ENCODE data around the gene ABCA7. TPM values are rescaled to one million over a fixed set of nuclear protein-coding genes. Genes with fewer than 3 reads are reported as not detected.

The ABCA7 gene
- total and polyA plus RNA-seq, 3 donors from 2014 or later = 7.3 to 14.6 (median 12.1) TPM

DNA sequence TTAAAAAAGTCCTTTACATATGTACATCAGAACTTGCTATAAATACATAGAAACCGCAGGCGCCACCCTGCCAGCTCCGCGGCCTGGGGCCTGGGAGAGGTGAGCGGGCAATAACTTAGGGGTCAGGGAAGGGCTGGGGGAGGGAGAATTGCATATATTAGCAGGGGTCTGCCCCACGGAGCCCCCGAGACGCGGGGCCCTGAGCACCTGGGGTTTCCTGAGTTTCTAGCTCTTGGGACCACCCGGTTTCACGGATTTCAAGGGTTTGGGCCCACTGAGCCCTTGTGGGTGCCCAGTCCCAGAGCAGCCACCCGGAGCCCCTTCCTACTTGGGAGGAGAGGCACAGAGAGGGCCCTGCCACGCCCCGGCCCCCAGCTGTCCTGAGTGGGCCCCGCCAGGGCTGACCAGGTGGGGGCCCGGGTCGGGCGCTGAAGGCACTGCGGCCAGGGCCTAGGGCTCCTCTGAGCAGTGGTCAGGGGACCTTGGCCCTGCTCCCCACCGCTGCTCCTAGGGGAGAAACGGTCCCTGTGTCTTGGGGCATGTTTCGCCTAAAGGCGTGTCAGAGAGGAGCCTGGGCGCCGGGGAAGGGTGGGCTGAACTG is 67.9 kb downstream of the ABCA7 start:
- H3K27ac ChIP-seq = no peak overlapping the region
- peaks cover 45% of the 10 kb centered on the region for H3K4me1 ChIP-seq

DNA sequence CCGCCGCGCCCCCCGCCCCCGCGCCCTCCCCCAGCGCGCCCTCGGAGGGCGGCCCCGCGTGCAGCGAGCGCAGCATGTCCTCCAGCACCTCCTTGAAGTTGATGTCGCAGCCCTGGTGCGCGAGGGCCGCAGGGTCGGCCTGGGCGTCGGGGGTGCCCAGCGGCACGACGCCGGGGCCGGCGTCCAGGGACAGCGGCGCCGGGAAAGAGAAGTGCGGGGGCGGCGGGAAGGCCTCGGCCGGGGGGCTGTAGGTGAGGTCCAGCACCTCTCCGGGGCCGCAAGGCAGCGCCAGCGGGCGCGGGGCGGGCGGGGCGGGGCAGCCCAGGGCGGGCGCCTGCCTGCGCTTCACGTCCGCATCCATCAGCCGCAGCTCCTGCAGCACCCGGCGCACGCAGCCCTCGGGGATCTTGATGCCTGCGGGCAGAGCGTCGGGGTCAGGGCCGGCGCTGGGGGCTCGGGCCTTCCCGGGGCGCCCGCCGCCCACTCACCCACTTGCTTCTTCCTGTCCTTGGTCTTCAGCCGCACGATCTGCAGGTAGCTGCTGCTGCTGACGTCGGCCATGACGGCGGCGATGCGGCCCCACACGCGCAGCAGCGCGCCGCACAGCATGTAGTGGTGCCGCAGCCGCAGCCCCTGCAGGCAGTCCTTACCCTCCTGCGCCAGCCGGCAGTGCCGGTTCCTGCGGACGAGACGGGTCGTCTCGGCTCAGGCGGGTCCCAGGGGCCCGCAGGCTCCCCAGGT is 68.6 kb downstream of the ABCA7 start:
- no peaks in the 10 kb centered on the region for H3K9me3 ChIP-seq
- peaks cover 45% of the 10 kb centered on the region for H3K4me1 ChIP-seq
- H3K36me3 ChIP-seq (ENCODE audit: low read depth, missing control alignments) = no peaks in the 10 kb centered on the region
- no peak for DNase-seq
- 57 to 78% methylated on average over 29 to 62 of the region's 89 CpGs for WGBS, 2 donors
- TF ChIP-seq POLR2A (IDR thresholded peaks at IDR 0.05) = no peak
- TF ChIP-seq, protein P1, sequence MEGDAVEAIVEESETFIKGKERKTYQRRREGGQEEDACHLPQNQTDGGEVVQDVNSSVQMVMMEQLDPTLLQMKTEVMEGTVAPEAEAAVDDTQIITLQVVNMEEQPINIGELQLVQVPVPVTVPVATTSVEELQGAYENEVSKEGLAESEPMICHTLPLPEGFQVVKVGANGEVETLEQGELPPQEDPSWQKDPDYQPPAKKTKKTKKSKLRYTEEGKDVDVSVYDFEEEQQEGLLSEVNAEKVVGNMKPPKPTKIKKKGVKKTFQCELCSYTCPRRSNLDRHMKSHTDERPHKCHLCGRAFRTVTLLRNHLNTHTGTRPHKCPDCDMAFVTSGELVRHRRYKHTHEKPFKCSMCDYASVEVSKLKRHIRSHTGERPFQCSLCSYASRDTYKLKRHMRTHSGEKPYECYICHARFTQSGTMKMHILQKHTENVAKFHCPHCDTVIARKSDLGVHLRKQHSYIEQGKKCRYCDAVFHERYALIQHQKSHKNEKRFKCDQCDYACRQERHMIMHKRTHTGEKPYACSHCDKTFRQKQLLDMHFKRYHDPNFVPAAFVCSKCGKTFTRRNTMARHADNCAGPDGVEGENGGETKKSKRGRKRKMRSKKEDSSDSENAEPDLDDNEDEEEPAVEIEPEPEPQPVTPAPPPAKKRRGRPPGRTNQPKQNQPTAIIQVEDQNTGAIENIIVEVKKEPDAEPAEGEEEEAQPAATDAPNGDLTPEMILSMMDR (IDR thresholded peaks at IDR 0.05) = no peak
- H3K27me3 ChIP-seq = no peaks in the 10 kb centered on the region
- peak overlapping the region in 1 of 2 donors; percentile 2 for H3K4me3 ChIP-seq
- intact Hi-C loops (cut with DNase I; ENCODE audit: low total_unique reads) = no loop called here
- H3K27ac ChIP-seq = no peak overlapping the region

More for the DNA sequence above, 67.9 kb downstream of the ABCA7 start:
- no peaks in the 10 kb centered on the region for H3K36me3 ChIP-seq (ENCODE audit: low read depth, missing control alignments)
- intact Hi-C loops (cut with DNase I; ENCODE audit: low total_unique reads) = no loop called here
- no peaks in the 10 kb centered on the region for H3K27me3 ChIP-seq
- WGBS, 2 donors = 58 to 78% methylated on average over 2 to 25 of the region's 25 CpGs
- no peaks in the 10 kb centered on the region for H3K9me3 ChIP-seq
- H3K4me3 ChIP-seq = no peak overlapping the region
- DNase-seq = no peak
- TF ChIP-seq POLR2A (IDR thresholded peaks at IDR 0.05) = no peak
- TF ChIP-seq, protein P1 (IDR thresholded peaks at IDR 0.05) = no peak

DNA sequence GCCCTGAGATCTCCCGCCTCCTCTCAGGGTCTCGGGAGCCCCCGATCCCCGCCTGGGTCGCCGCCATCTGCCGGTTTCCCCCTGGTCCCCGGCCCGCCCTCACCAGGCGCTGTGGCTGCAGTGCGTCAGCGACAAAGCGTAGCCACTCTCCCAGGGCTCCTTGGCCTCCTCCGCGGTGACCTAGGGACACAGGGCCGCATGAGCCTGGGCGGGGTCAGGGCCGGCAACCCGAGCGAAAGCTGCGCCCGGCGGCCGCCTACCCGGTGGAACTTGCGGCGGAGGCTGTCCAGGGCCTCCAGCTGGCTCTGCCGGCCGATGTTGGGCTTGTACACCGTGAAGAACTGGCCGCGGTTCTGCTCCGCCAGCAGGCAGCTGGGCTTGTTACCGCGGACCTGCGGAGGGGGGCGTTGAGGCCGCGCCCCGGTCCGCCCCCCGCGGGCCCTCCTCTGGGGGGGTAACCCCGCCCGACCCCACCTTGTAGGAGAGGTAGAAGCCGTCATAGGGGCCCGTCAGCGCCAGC is 69.2 kb downstream of the ABCA7 start:
- no peaks in the 10 kb centered on the region for H3K36me3 ChIP-seq (ENCODE audit: low read depth, missing control alignments)
- TF ChIP-seq POLR2A (IDR thresholded peaks at IDR 0.05) = no peak
- TF ChIP-seq, protein P1 (IDR thresholded peaks at IDR 0.05) = no peak
- H3K27me3 ChIP-seq = no peaks in the 10 kb centered on the region
- intact Hi-C loops (cut with DNase I; ENCODE audit: low total_unique reads) = no loop called here
- WGBS, 2 donors = 64 to 87% methylated on average over 10 to 45 of the region's 48 CpGs
- DNase-seq = no peak
- no peaks in the 10 kb centered on the region for H3K9me3 ChIP-seq
- peak overlapping the region in 1 of 2 donors; percentile 2 for H3K4me3 ChIP-seq
- peaks cover 48% of the 10 kb centered on the region for H3K4me1 ChIP-seq
- no peak overlapping the region for H3K27ac ChIP-seq

DNA sequence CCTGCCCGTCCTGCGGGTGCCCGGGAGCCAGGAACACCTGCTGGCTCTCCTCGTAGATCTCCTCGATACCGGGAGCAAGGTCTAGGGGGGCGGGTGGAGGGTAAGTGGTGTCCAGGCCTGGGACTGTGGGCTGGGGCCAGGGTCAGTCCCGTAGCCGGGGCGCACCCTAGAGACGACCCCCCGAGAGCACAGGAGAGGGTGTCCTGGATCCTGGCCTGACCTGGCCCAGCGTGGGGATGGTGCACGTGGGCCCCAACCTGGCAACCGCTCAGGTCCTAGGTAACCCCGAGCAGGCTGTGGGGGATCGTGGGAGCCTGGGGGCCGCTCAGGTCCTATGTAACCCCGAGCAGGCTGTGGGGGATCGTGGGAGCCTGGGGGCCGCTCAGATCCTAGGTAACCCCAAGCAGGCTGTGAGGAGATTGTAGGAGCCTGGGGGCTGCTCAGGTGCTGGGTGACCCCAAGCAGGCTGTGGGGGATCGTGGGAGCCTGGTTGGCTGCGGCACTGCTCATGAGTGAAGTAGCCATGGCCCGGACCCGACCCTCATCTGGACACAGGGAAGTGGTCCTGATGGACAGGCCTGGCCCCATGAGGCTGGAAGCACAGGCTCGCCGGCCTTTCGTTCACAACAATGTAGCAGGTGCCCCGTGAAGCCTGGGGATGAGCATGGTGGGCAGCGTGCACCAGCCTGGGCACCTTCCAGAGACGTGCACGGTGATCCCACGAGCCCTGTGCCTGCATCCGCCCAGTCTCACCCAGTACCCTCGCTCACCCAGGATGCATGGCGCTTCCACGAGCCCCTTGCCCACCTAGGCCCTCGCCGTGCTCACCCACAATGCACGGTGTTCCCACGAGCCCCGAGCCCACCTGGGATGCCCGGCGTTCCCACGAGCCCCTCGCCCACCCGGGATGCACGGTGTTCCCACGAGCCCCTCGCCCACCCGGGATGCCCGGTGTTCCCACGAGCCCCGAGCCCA is 70.1 kb downstream of the ABCA7 start:
- WGBS, 2 donors = 79 to 90% methylated on average over 29 to 54 of the region's 54 CpGs
- Histone ChIP-seq H3K4me3 (no peak overlapping the region), H3K36me3 (ENCODE audit: low read depth, missing control alignments) (no peaks in the 10 kb centered on the region), H3K9me3 (no peaks in the 10 kb centered on the region), H3K27me3 (no peaks in the 10 kb centered on the region), H3K4me1 (peaks cover 46% of the 10 kb centered on the region), H3K27ac (no peak overlapping the region)
- no peak for DNase-seq
- intact Hi-C loops (cut with DNase I; ENCODE audit: low total_unique reads) = loop anchor here (5.0 kb wide), 1 partner anchor 62 kb away; the partner anchor contains the start of gene SBNO2
- TF ChIP-seq, protein P1 (IDR thresholded peaks at IDR 0.05) = no peak
- no peak for TF ChIP-seq POLR2A (IDR thresholded peaks at IDR 0.05)

Measured in testis (tissue), 3 donors.